Fibroblast of skin of left biceps (primary cell): ENCODE results near the gene MME.
"Not testable (repeated sequence)": the region's sequence is repeated elsewhere in the genome, so short reads cannot be mapped to it uniquely, and the experiment has no call there.

Experiments
- DNase-seq, 2 experiments: peaks; one replicate each; pipeline ENCODE4 v3.0.0-alpha.2; 2013; ENCODE audit warnings: low read depth in 2 of 2

Gene MME

GRCh38 chr3:155084567-155084966 lies 4.4 kb downstream of the MME start:
- DNase-seq: no peak

GRCh38 chr3:155086051-155086450 lies 5.9 kb downstream of the MME start:
- no peak for DNase-seq

- DNase-seq: no peak
Observed at GRCh38 chr3:155088706-155089345, 8.7 kb downstream of the MME start.

- DNase-seq: no peak
Observed at GRCh38 chr3:155089495-155089894, 9.4 kb downstream of the MME start.

GRCh38 chr3:155093261-155093660 lies 13.1 kb downstream of the MME start:
- no peak for DNase-seq

- DNase-seq: no peak
Observed at GRCh38 chr3:155096303-155097008, 16.3 kb downstream of the MME start.

- no peak for DNase-seq
Observed at GRCh38 chr3:155097009-155097349, 16.9 kb downstream of the MME start.

GRCh38 chr3:155101398-155101797 lies 21.3 kb downstream of the MME start:
- peak; percentile 36 to 46 for DNase-seq

GRCh38 chr3:155102329-155102728 lies 22.2 kb downstream of the MME start:
- peak; percentile 69 to 75 for DNase-seq

- DNase-seq: no peak
Observed at GRCh38 chr3:155103686-155104085, 23.6 kb downstream of the MME start.

GRCh38 chr3:155106119-155106518 lies 26.0 kb downstream of the MME start:
- no peak for DNase-seq

- DNase-seq: no peak
Observed at GRCh38 chr3:155110022-155110421, 29.9 kb downstream of the MME start.

GRCh38 chr3:155110996-155111901 lies 31.1 kb downstream of the MME start:
- no peak for DNase-seq

- DNase-seq: no peak
Observed at GRCh38 chr3:155111971-155112370, 31.9 kb downstream of the MME start.

- no peak for DNase-seq
Observed at GRCh38 chr3:155112661-155113389, 32.7 kb downstream of the MME start.

GRCh38 chr3:155124745-155125144 lies 44.6 kb downstream of the MME start:
- not testable (repeated sequence) for DNase-seq

GRCh38 chr3:155129396-155129795 lies 49.3 kb downstream of the MME start:
- DNase-seq: no peak

- no peak for DNase-seq
Observed at GRCh38 chr3:155130001-155130400, 49.9 kb downstream of the MME start.

- DNase-seq: no peak
Observed at GRCh38 chr3:155131104-155131503, 51.0 kb downstream of the MME start.

GRCh38 chr3:155134311-155134710 lies 54.2 kb downstream of the MME start:
- not testable (repeated sequence) for DNase-seq

GRCh38 chr3:155135003-155135402 lies 54.9 kb downstream of the MME start:
- DNase-seq: no peak

GRCh38 chr3:155138677-155139076 lies 58.6 kb downstream of the MME start:
- no peak for DNase-seq
